Measurements from ENCODE around the gene ITIH4.

Gene ITIH4

DNA sequence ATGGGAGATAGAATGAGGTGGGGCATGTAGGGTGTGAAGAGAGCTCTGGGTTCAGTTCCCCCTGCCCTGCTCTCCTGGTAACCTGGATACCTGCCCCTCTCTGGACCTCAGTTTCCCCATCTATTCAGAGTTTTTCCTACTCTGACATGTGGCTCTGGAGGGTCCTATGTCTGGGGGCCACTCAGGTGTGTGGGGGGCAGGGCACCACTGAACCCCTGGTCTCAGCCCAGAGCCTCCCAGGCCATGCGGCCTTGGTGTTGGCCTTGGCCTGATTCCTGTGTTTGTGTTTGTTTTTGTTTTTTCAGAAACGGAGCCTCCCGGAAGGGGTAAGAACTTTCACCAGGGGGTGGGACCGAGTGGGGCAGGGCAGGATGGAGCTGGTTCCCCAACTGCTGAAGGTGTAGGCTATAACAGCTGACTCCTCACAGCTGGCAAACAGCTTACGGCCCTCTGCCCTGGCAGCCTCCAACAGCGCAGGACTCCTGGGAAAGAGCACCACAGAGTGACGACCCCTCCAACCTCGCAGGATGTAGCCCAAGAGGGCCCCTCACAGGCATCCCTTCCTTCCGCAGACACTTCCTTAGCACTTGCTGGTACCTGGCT, 35.1 kb downstream of the ITIH4 start:
- H3K36me3 ChIP-seq (ENCODE audit: control insufficient read depth in 1 of 2, insufficient read depth in 2 of 2, low read length in 2 of 2) = no peaks in the 10 kb centered on the region
- H3K27me3 ChIP-seq (ENCODE audit: low read depth, low read length) = no peaks in the 10 kb centered on the region
- no peak overlapping the region for H3K27ac ChIP-seq (ENCODE audit: low read length)
- H3K9me3 ChIP-seq (ENCODE audit: control insufficient read depth in 1 of 2, low read length in 2 of 2) = no peaks in the 10 kb centered on the region
- no peak overlapping the region for H3K4me3 ChIP-seq (ENCODE audit: low read depth in 1 of 2, low read length in 2 of 2)
- no peaks in the 10 kb centered on the region for H3K4me1 ChIP-seq (ENCODE audit: control insufficient read depth in 1 of 2, insufficient read depth in 2 of 2, low read length in 2 of 2)

DNA sequence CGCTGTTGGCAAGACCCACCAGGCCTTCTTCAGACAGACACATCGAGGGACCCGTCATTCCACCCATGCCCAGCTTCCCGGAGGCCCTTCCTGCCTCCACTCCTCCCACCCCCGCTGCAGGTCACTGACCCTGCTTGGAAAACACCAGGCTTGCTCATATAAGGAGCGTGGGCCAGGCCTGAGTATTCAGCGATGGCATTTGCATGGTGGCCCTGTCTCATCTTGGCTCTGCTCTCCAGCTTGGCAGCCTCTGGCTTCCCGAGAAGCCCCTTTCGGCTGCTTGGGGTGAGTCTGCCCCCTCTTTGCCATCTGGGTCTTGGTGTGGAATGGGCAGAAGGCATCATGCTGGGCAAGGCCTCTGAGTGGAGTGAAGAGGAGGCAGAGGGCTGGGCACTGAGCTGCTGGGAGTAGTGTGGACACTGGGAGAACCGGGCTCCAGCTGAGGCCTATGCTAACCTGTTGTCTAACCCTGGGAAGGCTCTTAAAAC, 35.8 kb downstream of the ITIH4 start, which contains the start of gene ITIH3:
Gene ITIH3, plus strand, starts transcription at position 185 of the 488 bp plus-strand sequence. Its CDS starts 8 bp downstream, at position 193.
- no peak within 1 kb of the TSS for H3K27ac ChIP-seq (ENCODE audit: low read length)
- H3K36me3 ChIP-seq (ENCODE audit: control insufficient read depth in 1 of 2, insufficient read depth in 2 of 2, low read length in 2 of 2) = no peaks in the 10 kb centered on the region
- H3K4me1 ChIP-seq (ENCODE audit: control insufficient read depth in 1 of 2, insufficient read depth in 2 of 2, low read length in 2 of 2) = no peaks in the 10 kb centered on the region
- no peaks in the 10 kb centered on the region for H3K9me3 ChIP-seq (ENCODE audit: control insufficient read depth in 1 of 2, low read length in 2 of 2)
- no peaks in the 10 kb centered on the region for H3K27me3 ChIP-seq (ENCODE audit: low read depth, low read length)
- H3K4me3 ChIP-seq (ENCODE audit: low read depth in 1 of 2, low read length in 2 of 2) = no peak within 1 kb of the TSS

DNA sequence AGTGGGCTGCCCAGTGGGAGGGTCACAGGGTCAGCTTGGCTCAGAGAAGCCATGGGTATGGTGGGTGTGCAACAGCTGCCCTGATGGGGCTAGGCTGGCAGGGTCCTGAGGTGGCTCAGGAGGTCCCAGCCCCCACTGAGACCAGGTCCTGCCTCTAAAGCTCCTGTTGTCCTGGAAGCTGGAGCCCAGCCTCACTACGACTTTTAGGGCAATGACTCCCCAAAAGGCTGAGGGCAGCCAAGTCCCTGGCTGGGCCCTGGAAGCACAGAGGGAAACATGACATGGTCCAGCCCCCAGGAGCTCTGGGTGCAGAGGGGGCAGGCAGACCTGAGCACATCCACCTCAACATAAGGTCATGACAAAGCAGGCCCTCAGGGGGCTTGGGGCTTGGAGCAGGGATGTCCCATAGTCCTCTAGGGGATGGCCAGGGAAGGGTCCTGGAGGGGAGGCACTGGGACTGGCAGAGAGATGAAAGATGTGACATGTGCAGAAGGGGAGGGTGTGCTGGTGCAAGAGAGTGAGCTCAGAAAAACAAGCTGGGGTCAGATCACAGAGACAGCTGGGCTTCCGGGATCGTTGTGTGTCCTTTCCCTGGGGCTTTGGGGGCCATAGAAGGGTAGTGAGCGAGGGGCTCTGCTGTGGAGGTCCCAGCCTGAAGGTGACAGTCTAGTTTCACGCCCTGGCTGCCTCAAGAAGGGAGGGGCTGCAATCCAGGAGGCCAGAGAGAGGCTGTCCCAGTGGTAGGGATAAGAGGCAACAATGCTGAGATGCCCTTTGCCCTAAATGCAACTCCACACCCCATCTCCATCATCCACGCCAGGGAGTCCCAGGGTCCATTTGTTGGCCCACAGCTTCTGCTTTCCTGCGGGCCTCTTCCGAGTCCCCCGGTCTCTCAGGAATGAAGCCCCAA, 36.5 kb downstream of the ITIH4 start:
- Histone ChIP-seq H3K4me1 (ENCODE audit: control insufficient read depth in 1 of 2, insufficient read depth in 2 of 2, low read length in 2 of 2) (no peaks in the 10 kb centered on the region), H3K4me3 (ENCODE audit: low read depth in 1 of 2, low read length in 2 of 2) (no peak overlapping the region), H3K27me3 (ENCODE audit: low read depth, low read length) (no peaks in the 10 kb centered on the region), H3K36me3 (ENCODE audit: control insufficient read depth in 1 of 2, insufficient read depth in 2 of 2, low read length in 2 of 2) (no peaks in the 10 kb centered on the region), H3K27ac (ENCODE audit: low read length) (no peak overlapping the region), H3K9me3 (ENCODE audit: control insufficient read depth in 1 of 2, low read length in 2 of 2) (no peaks in the 10 kb centered on the region)

DNA sequence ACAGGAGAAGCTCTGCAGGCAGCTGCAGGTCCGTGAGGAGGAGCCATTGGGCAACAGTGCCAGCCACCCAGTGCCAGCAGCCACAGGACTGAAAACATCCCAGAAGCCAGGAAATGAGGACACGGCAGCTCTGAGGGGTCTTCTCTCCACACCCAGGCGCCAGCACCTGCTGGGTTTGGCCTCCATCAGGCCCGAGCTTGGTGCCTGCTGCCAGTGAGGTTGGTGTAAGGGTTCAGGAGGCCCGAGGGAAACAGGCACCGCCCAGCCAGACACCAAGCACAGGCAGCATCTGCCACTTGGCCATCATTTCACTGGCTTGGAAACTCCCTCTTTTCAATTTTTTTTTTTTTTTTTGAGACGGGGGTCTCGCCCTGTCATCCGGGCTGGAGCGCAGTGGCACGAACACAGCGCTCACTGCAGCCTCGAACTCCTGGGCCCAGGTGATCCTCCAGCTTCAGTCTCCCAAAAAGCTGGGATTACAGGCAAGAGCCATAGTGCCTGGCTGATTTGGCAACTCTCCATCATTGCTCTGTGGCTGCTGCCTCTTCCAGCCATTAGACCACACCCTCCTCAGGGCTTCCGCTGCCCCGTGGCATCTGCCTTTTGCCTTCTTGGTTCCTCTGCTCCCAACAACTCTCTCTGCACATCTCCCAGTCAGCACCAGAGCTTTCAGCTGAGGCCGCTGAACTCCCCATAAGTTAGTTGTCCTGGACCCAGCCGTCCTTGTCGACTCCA, 37.3 kb downstream of the ITIH4 start:
- H3K9me3 ChIP-seq (ENCODE audit: control insufficient read depth in 1 of 2, low read length in 2 of 2) = no peaks in the 10 kb centered on the region
- H3K27me3 ChIP-seq (ENCODE audit: low read depth, low read length) = no peaks in the 10 kb centered on the region
- H3K36me3 ChIP-seq (ENCODE audit: control insufficient read depth in 1 of 2, insufficient read depth in 2 of 2, low read length in 2 of 2) = no peaks in the 10 kb centered on the region
- no peak overlapping the region for H3K27ac ChIP-seq (ENCODE audit: low read length)
- H3K4me3 ChIP-seq (ENCODE audit: low read depth in 1 of 2, low read length in 2 of 2) = no peak overlapping the region
- H3K4me1 ChIP-seq (ENCODE audit: control insufficient read depth in 1 of 2, insufficient read depth in 2 of 2, low read length in 2 of 2) = no peaks in the 10 kb centered on the region

DNA sequence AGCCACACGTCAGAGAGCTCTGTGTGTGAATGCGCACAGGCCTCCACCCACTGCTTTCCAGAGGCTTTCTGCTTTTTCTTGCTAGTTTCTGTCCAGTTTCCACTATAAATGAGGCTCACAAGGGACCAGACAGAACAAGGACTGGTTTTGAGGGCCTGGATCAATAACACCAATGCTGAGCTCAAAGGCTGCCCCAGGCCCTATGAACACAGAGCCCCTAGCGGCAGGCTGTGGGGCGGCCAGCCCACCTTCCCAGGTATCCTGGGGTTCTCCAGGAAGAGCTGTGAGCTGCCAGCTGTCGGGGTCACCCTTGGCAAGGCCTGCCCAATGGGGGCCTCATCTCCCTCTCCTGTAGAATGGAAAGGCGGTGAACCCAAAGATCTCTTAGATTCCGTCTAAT, 38.1 kb downstream of the ITIH4 start:
- Histone ChIP-seq H3K4me3 (ENCODE audit: low read depth in 1 of 2, low read length in 2 of 2) (no peak overlapping the region), H3K27me3 (ENCODE audit: low read depth, low read length) (no peaks in the 10 kb centered on the region), H3K4me1 (ENCODE audit: control insufficient read depth in 1 of 2, insufficient read depth in 2 of 2, low read length in 2 of 2) (no peaks in the 10 kb centered on the region), H3K36me3 (ENCODE audit: control insufficient read depth in 1 of 2, insufficient read depth in 2 of 2, low read length in 2 of 2) (no peaks in the 10 kb centered on the region), H3K27ac (ENCODE audit: low read length) (no peak overlapping the region), H3K9me3 (ENCODE audit: control insufficient read depth in 1 of 2, low read length in 2 of 2) (no peaks in the 10 kb centered on the region)

DNA sequence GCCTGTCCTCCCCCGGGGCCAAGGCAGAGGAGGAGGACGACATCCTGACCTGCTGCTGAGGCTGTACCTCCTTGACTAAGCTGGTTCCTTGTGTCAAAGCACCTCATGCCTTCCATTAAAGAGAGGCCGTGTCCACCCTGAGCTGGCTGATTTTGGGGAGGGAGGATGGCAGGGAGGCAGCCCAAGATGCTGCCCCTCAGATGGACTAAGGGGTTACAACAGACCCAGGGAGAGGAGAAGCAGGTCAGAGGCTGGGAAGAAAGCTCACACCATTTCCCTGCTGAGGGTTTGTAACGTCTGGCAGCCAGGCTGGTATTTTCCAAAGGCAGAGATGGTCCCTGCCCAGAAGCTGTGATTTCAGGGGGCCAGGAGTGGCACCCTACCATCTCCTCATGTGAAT, 38.5 kb downstream of the ITIH4 start:
- Histone ChIP-seq H3K27me3 (ENCODE audit: low read depth, low read length) (no peaks in the 10 kb centered on the region), H3K27ac (ENCODE audit: low read length) (no peak overlapping the region), H3K9me3 (ENCODE audit: control insufficient read depth in 1 of 2, low read length in 2 of 2) (no peaks in the 10 kb centered on the region), H3K36me3 (ENCODE audit: control insufficient read depth in 1 of 2, insufficient read depth in 2 of 2, low read length in 2 of 2) (no peaks in the 10 kb centered on the region), H3K4me1 (ENCODE audit: control insufficient read depth in 1 of 2, insufficient read depth in 2 of 2, low read length in 2 of 2) (no peaks in the 10 kb centered on the region), H3K4me3 (ENCODE audit: low read depth in 1 of 2, low read length in 2 of 2) (no peak overlapping the region)

DNA sequence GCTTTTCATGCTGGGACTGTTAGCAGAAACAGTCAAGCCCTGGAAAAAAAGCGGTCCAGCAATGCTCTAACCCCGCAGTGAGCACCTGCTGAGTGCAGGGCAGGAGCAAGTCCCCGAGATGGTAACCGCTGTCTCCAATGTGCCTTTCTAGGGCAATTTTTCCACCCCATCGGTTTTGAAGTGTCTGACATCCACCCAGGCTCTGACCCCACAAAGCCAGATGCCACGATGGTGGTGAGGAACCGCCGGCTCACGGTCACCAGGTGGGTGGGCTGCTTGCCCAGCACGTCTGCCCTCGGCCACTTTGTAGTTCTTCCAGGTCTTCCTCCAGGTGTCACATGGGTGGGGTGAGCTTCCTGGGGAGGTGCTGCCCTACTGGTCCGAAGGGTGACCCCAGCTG, 39.1 kb downstream of the ITIH4 start:
- H3K4me1 ChIP-seq (ENCODE audit: control insufficient read depth in 1 of 2, insufficient read depth in 2 of 2, low read length in 2 of 2) = no peaks in the 10 kb centered on the region
- no peak overlapping the region for H3K27ac ChIP-seq (ENCODE audit: low read length)
- no peak overlapping the region for H3K4me3 ChIP-seq (ENCODE audit: low read depth in 1 of 2, low read length in 2 of 2)

DNA sequence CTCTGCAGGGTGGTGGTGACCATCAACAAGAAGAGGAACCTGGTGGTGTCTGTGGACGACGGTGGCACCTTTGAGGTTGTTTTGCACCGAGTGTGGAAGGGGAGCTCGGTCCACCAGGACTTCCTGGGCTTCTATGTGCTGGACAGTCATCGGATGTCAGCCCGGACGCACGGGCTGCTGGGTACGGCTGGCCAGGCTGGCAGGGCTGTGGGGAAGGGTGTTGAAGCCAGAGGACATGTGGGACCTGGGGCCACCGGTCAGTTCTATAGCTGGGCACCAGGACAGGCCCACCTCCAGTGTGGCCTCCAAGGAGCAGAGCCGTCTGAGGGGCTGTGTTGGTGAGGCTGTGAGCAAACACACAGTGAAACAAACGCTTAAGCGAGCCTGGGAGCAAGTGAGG, 39.7 kb downstream of the ITIH4 start:
- H3K36me3 ChIP-seq (ENCODE audit: control insufficient read depth in 1 of 2, insufficient read depth in 2 of 2, low read length in 2 of 2) = no peaks in the 10 kb centered on the region
- no peaks in the 10 kb centered on the region for H3K9me3 ChIP-seq (ENCODE audit: control insufficient read depth in 1 of 2, low read length in 2 of 2)
- no peak overlapping the region for H3K27ac ChIP-seq (ENCODE audit: low read length)
- H3K27me3 ChIP-seq (ENCODE audit: low read depth, low read length) = no peaks in the 10 kb centered on the region
- H3K4me3 ChIP-seq (ENCODE audit: low read depth in 1 of 2, low read length in 2 of 2) = no peak overlapping the region
- no peaks in the 10 kb centered on the region for H3K4me1 ChIP-seq (ENCODE audit: control insufficient read depth in 1 of 2, insufficient read depth in 2 of 2, low read length in 2 of 2)

More for the DNA sequence above, 39.1 kb downstream of the ITIH4 start:
- H3K27me3 ChIP-seq (ENCODE audit: low read depth, low read length) = no peaks in the 10 kb centered on the region
- H3K36me3 ChIP-seq (ENCODE audit: control insufficient read depth in 1 of 2, insufficient read depth in 2 of 2, low read length in 2 of 2) = no peaks in the 10 kb centered on the region
- no peaks in the 10 kb centered on the region for H3K9me3 ChIP-seq (ENCODE audit: control insufficient read depth in 1 of 2, low read length in 2 of 2)

DNA sequence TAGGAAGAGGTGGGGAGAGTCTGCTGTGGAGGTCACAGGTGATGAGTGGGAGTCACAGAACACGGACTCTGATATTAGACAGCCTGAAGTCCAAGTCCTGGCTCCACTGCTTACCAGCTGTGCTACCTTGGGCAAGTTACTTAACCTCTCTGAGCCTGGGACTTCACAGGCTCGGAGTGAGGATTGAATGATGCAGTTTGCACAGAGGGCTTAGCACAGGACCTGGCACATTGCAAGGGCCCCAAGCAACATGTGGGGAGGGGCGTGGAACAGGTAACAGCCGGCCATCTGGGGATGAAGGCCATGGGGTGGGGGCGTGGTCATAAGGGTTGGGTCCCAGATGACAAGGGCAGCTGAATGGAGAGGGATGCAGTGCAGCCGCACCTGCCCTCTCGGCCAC, 40.1 kb downstream of the ITIH4 start:
- no peaks in the 10 kb centered on the region for H3K36me3 ChIP-seq (ENCODE audit: control insufficient read depth in 1 of 2, insufficient read depth in 2 of 2, low read length in 2 of 2)
- H3K4me1 ChIP-seq (ENCODE audit: control insufficient read depth in 1 of 2, insufficient read depth in 2 of 2, low read length in 2 of 2) = no peaks in the 10 kb centered on the region
- H3K9me3 ChIP-seq (ENCODE audit: control insufficient read depth in 1 of 2, low read length in 2 of 2) = no peaks in the 10 kb centered on the region
- no peak overlapping the region for H3K27ac ChIP-seq (ENCODE audit: low read length)
- H3K27me3 ChIP-seq (ENCODE audit: low read depth, low read length) = no peaks in the 10 kb centered on the region
- no peak overlapping the region for H3K4me3 ChIP-seq (ENCODE audit: low read depth in 1 of 2, low read length in 2 of 2)

DNA sequence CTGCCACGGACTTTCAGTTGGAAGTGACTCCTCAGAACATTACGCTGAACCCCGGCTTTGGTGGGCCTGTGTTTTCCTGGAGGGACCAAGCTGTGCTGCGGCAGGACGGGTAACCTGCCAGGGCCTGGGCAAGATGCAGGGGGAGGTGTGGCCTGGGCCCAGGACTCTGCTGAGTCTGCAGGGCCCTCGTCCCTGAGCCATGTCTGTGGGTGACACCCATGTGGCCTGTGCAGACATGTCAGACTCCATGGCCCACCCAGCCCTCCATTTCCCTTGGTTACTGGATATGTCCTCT, 40.8 kb downstream of the ITIH4 start:
- Histone ChIP-seq H3K27me3 (ENCODE audit: low read depth, low read length) (no peaks in the 10 kb centered on the region), H3K36me3 (ENCODE audit: control insufficient read depth in 1 of 2, insufficient read depth in 2 of 2, low read length in 2 of 2) (no peaks in the 10 kb centered on the region), H3K9me3 (ENCODE audit: control insufficient read depth in 1 of 2, low read length in 2 of 2) (no peaks in the 10 kb centered on the region), H3K4me3 (ENCODE audit: low read depth in 1 of 2, low read length in 2 of 2) (no peak overlapping the region), H3K27ac (ENCODE audit: low read length) (no peak overlapping the region), H3K4me1 (ENCODE audit: control insufficient read depth in 1 of 2, insufficient read depth in 2 of 2, low read length in 2 of 2) (no peaks in the 10 kb centered on the region)
